K562 (cell line): ENCODE measurements around the gene PRF1. TPM values are rescaled to one million over a fixed set of nuclear protein-coding genes. Genes with fewer than 3 reads are reported as not detected.

Experiments
- EHMT2 ChIP-seq: fragments of 450-650 bp; IDR thresholded peaks from 2 replicates; pipeline ENCODE4 v1.6.1; 2018; ENCODE audit warnings: antibody characterized with exemption
- IFI16 ChIP-seq: fragments of 250-450 bp; sonication (Bioruptor Pico); IDR thresholded peaks from 2 replicates; pipeline ENCODE4 v2.1.2; 2022; ENCODE audit warnings: mild to moderate bottlenecking, inconsistent platforms
- JUND ChIP-seq, 2 experiments: IDR thresholded peaks; 2 replicates in 1 of 2; 3 replicates in 1 of 2; pipeline ENCODE4 v1.6.1; 2011; ENCODE audit warnings: borderline replicate concordance in 2 of 2, low read depth in 2 of 2, low read length in 2 of 2, improper control_type of control experiment in 1 of 2, missing biosample characterization in 1 of 2, missing genetic modification characterization in 1 of 2, missing genetic modification reagents in 1 of 2
- L3MBTL2 ChIP-seq: fragments of 450-650 bp; IDR thresholded peaks from 2 replicates; pipeline ENCODE4 v1.6.1; 2016; ENCODE audit warnings: mild to moderate bottlenecking, moderate library complexity
- MECOM ChIP-seq: fragments of 250-450 bp; sonication (Bioruptor Pico); IDR thresholded peaks from 2 replicates; pipeline ENCODE4 v1.8.0; 2022; ENCODE audit warnings: inconsistent platforms
- MTA3 ChIP-seq: fragments of 450-650 bp; formaldehyde crosslinking; IDR thresholded peaks from 2 replicates; pipeline ENCODE4 v1.6.1; 2017; ENCODE audit warnings: mild to moderate bottlenecking, borderline replicate concordance
- RCOR1 ChIP-seq, 2 experiments: IDR thresholded peaks; 2 replicates each; pipeline ENCODE4 v1.6.1; 2012; ENCODE audit warnings: low read depth in 2 of 2, low read length in 2 of 2, borderline replicate concordance in 1 of 2, improper control_type of control experiment in 1 of 2
- SP1 ChIP-seq: sonication (generic); formaldehyde crosslinking; IDR thresholded peaks from 2 replicates; pipeline ENCODE4 v1.8.1; 2022; ENCODE audit warnings: mild to moderate bottlenecking, missing genetic modification reagents
- TEAD4 ChIP-seq, 2 experiments: sonication (generic) in 1 of 2; formaldehyde crosslinking in 1 of 2; IDR thresholded peaks; 2 replicates each; pipeline versions ENCODE4 v1.6.1 to v1.8.0; 2012 to 2022; ENCODE audit warnings: borderline replicate concordance in 1 of 2, inconsistent platforms in 1 of 2, low read length in 1 of 2, mild to moderate bottlenecking in 1 of 2, missing genetic modification reagents in 1 of 2
- ZFPM2 ChIP-seq: fragments of 250-450 bp; sonication (Bioruptor Pico); IDR thresholded peaks from 2 replicates; pipeline ENCODE4 v1.5.1; 2022; ENCODE audit warnings: mild to moderate bottlenecking
- ZNF140 ChIP-seq: fragments of 250-450 bp; sonication (Bioruptor Pico); IDR thresholded peaks from 2 replicates; pipeline ENCODE4 v1.8.0; 2021; ENCODE audit warnings: moderate library complexity, mild to moderate bottlenecking, inconsistent platforms
- ZNF175 ChIP-seq: fragments of 200-800 bp; sonication (Bioruptor generic); IDR thresholded peaks from 2 replicates; pipeline ENCODE4 v1.6.1; 2016; ENCODE audit warnings: low read depth, mild to moderate bottlenecking, missing genetic modification characterization, missing compliant biosample characterization
- ZNF75A ChIP-seq: fragments of 450-650 bp; formaldehyde crosslinking; IDR thresholded peaks from 2 replicates; pipeline ENCODE4 v1.4.0; 2020; ENCODE audit warnings: mild to moderate bottlenecking
- polyA plus RNA-seq, 8 experiments: library from polyadenylated mRNA; depleted of rRNA in 4 of 8; stranded (reverse) in 5 of 8; unstranded in 3 of 8; fragments of >200 nt; fragmentation: Nextera tagmentation in 2 of 8; fragmentation: Illumina TruSeq in 1 of 8; extraction: Ambion mirVana in 2 of 8; extraction: Trizol in 1 of 8; gene quantifications; 2 replicates each; pipeline versions ENCODE4 v1.2.1 to v1.2.3, GENCODE V29; 2011 to 2014; ENCODE audit warnings: inconsistent platforms in 1 of 8, missing spikeins in 1 of 8
- total RNA-seq, 7 experiments: library from RNA; depleted of rRNA in 6 of 7; stranded (reverse); fragments of >200 nt in 6 of 7; fragmentation: Illumina TruSeq in 2 of 7; extraction: Trizol in 2 of 7; gene quantifications; 2 replicates each; pipeline versions ENCODE4 v1.2.1 to v1.2.3, GENCODE V29; 2011 to 2021; ENCODE audit warnings: low replicate concordance in 1 of 7
- TF ChIP-seq, protein P1 (sequence below): fragments of 250-450 bp; sonication (Bioruptor Pico); IDR thresholded peaks from 2 replicates; pipeline ENCODE4 v1.8.0; 2021; ENCODE audit warnings: moderate library complexity, mild to moderate bottlenecking, inconsistent platforms
- TF ChIP-seq, protein P2 (sequence below): fragments of 450-650 bp; conservative IDR thresholded peaks from 2 replicates; pipeline ENCODE4 v1.6.1; 2016; ENCODE audit warnings: missing genetic modification characterization, low read depth, mild to moderate bottlenecking, missing compliant biosample characterization, moderate library complexity
- TF ChIP-seq, protein P3 (sequence below): sonication (generic); formaldehyde crosslinking; IDR thresholded peaks from 2 replicates; pipeline ENCODE4 v1.9.0; 2022; ENCODE audit warnings: mild to moderate bottlenecking, missing genetic modification reagents
- TF ChIP-seq, protein P4 (sequence below), 2 experiments: IDR thresholded peaks in 1 of 2; conservative IDR thresholded peaks in 1 of 2; 2 replicates each; pipeline ENCODE4 v1.6.1; 2016; ENCODE audit warnings: low read depth in 2 of 2, mild to moderate bottlenecking in 1 of 2, missing compliant biosample characterization in 1 of 2, missing genetic modification characterization in 1 of 2, moderate library complexity in 1 of 2
- TF ChIP-seq, protein P5 (sequence below): fragments of 450-650 bp; IDR thresholded peaks from 2 replicates; pipeline ENCODE4 v1.6.1; 2017; ENCODE audit warnings: mild to moderate bottlenecking, moderate library complexity

The PRF1 gene
- total and polyA plus RNA-seq, 9 of the 15 experiments (the other 6 are each of a cell fraction or from before 2014, with no cell fraction given), result 3.8 to 8.6 (median 6.3) TPM

DNA sequence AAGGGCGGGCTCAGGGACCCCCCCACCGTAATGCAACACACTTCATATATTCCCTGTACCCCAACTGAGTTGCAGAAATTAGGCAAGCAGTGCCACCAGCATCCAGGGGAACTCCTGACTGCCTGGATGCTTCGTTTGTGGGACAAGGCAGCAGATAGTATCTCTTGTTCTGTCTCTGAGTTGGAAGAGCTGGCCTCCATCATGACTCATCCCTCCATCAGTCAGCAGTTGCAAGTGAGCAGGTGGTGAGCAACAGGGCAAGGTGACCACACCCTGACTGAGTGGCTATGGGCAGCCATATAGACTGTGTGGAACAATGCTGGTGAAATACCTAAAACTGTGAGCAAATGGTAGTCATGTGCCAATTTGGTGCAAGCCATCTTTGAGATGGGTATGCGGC lies 47.0 kb upstream of the PRF1 start (continued):
- TF ChIP-seq, protein P1, sequence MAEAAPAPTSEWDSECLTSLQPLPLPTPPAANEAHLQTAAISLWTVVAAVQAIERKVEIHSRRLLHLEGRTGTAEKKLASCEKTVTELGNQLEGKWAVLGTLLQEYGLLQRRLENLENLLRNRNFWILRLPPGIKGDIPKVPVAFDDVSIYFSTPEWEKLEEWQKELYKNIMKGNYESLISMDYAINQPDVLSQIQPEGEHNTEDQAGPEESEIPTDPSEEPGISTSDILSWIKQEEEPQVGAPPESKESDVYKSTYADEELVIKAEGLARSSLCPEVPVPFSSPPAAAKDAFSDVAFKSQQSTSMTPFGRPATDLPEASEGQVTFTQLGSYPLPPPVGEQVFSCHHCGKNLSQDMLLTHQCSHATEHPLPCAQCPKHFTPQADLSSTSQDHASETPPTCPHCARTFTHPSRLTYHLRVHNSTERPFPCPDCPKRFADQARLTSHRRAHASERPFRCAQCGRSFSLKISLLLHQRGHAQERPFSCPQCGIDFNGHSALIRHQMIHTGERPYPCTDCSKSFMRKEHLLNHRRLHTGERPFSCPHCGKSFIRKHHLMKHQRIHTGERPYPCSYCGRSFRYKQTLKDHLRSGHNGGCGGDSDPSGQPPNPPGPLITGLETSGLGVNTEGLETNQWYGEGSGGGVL, result no peak
- TF ChIP-seq, protein P2, sequence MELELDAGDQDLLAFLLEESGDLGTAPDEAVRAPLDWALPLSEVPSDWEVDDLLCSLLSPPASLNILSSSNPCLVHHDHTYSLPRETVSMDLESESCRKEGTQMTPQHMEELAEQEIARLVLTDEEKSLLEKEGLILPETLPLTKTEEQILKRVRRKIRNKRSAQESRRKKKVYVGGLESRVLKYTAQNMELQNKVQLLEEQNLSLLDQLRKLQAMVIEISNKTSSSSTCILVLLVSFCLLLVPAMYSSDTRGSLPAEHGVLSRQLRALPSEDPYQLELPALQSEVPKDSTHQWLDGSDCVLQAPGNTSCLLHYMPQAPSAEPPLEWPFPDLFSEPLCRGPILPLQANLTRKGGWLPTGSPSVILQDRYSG, result peak; percentile 76; the same call in 1 of the 2 replicates
- TF ChIP-seq, protein P3, sequence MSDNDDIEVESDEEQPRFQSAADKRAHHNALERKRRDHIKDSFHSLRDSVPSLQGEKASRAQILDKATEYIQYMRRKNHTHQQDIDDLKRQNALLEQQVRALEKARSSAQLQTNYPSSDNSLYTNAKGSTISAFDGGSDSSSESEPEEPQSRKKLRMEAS (CRISPR knock-in tag), result peak; percentile 79
- TF ChIP-seq, protein P4, sequence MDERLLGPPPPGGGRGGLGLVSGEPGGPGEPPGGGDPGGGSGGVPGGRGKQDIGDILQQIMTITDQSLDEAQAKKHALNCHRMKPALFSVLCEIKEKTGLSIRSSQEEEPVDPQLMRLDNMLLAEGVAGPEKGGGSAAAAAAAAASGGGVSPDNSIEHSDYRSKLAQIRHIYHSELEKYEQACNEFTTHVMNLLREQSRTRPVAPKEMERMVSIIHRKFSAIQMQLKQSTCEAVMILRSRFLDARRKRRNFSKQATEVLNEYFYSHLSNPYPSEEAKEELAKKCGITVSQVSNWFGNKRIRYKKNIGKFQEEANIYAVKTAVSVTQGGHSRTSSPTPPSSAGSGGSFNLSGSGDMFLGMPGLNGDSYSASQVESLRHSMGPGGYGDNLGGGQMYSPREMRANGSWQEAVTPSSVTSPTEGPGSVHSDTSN (CRISPR knock-in tag; IDR thresholded peaks at IDR 0.05; ENCODE audit: low read depth), result no peak
- TF ChIP-seq, protein P4 (tag; conservative IDR thresholded peaks at IDR 0.05; ENCODE audit: low read depth), result peak; percentile 76
- TF ChIP-seq MECOM (CRISPR knock-in tag), result peak; percentile 92
- peak in 1 of 2 experiments; percentile 99; a peak in 2 of 4 replicates for TF ChIP-seq RCOR1 (IDR thresholded peaks at IDR 0.05; ENCODE audit: borderline replicate concordance in 1 of 2, low read depth in 2 of 2, low read length in 2 of 2)
- TF ChIP-seq MTA3, result peak; percentile 77
- peak; percentile 51 for TF ChIP-seq L3MBTL2
- peak; percentile 20; the same call in 1 of the 2 replicates for TF ChIP-seq TEAD4 (IDR thresholded peaks at IDR 0.05; ENCODE audit: low read length)
- no peak for TF ChIP-seq TEAD4 (CRISPR knock-in tag; IDR thresholded peaks at IDR 0.05; ENCODE audit: borderline replicate concordance)
- TF ChIP-seq SP1 (CRISPR knock-in tag), result 0 out of 2 replicates have a peak, but pooled peaks have one; percentile 48
- peak; percentile 99 for TF ChIP-seq JUND (IDR thresholded peaks at IDR 0.05; ENCODE audit: borderline replicate concordance, low read depth, low read length)
- peak; percentile 99 for TF ChIP-seq JUND (tag; IDR thresholded peaks at IDR 0.05; ENCODE audit: borderline replicate concordance, low read depth, low read length)
- TF ChIP-seq ZNF175, result peak; percentile 77
- no peak for TF ChIP-seq ZFPM2 (CRISPR knock-in tag)
- peak; percentile 71; the same call in 1 of the 2 replicates for TF ChIP-seq ZNF75A (CRISPR knock-in tag)
- TF ChIP-seq, protein P5, sequence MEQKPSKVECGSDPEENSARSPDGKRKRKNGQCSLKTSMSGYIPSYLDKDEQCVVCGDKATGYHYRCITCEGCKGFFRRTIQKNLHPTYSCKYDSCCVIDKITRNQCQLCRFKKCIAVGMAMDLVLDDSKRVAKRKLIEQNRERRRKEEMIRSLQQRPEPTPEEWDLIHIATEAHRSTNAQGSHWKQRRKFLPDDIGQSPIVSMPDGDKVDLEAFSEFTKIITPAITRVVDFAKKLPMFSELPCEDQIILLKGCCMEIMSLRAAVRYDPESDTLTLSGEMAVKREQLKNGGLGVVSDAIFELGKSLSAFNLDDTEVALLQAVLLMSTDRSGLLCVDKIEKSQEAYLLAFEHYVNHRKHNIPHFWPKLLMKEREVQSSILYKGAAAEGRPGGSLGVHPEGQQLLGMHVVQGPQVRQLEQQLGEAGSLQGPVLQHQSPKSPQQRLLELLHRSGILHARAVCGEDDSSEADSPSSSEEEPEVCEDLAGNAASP, result no peak
- TF ChIP-seq ZNF140 (CRISPR knock-in tag), result no peak
- TF ChIP-seq IFI16 (CRISPR knock-in tag), result no peak
- TF ChIP-seq EHMT2, result peak; percentile 87
